ENCODE data around the gene INPP5J. TPM values are rescaled to one million over a fixed set of nuclear protein-coding genes. Genes with fewer than 3 reads are reported as not detected.

INPP5J gene
- total and polyA plus RNA-seq, 2 of the 13 experiments (the other 11 are each of a cell fraction or from before 2014, with no cell fraction given): 0.24 to 1.1 TPM

- FAIRE-seq (peak; percentile 77), ATAC-seq (peak; percentile 39), DNase-seq (ENCODE audit: low spot score) (peak; percentile 60)
- H3K36me3 ChIP-seq (replicated peaks in 1 of 2; ENCODE audit: control insufficient read depth in 1 of 2, insufficient read depth in 2 of 2, low read length in 2 of 2): peaks cover 7 to 13% of the 10 kb centered on the region in 2 experiments; a peak in 3 of 5 replicates
- peaks cover 3% of the 10 kb centered on the region for H3K79me2 ChIP-seq (ENCODE audit: insufficient read depth, low read length)
- POLR2A ChIA-PET: interaction anchor here (0.6 to 6.5 kb wide), 6 partner anchors 10 to 115 kb away, joined by 3 to 113 read pairs (median 6); partner anchors contain the start of genes MORC2 and TUG1
- 98% methylated on average over 8 of the region's 11 CpGs for WGBS (ENCODE audit: low lambda C conversion rate)
- peak overlapping the region; percentile 18; the same call in 1 of the 2 replicates for H3K9ac ChIP-seq (ENCODE audit: insufficient read depth, low read depth, low read length)
- peak overlapping the region; percentile 93 for H3K4me2 ChIP-seq (ENCODE audit: low read depth, low read length)
- no TSS peak for BruUV-seq (replicated peaks)
- no peak overlapping the region for H2AFZ ChIP-seq (ENCODE audit: low read length)
- H3K4me3 ChIP-seq (replicated peaks in 1 of 3; ENCODE audit: insufficient read depth in 1 of 3, low read depth in 2 of 3, low read length in 3 of 3): peak overlapping the region; percentile 71 to 92 (median 89); a peak in 5 of 6 replicates
- no peaks in the 10 kb centered on the region for H4K20me1 ChIP-seq (ENCODE audit: insufficient read depth, low read length)
- CTCF ChIA-PET (ENCODE audit: low intra/inter-chr PET ratio, low total read pairs): interaction anchor here (0.7 to 2.1 kb wide), 2 partner anchors 135 to 143 kb away, joined by 3 to 7 read pairs; no protein-coding TSS in a partner anchor
- H3K27ac ChIP-seq (ENCODE audit: extremely low read length, insufficient read depth, low read length): no peak overlapping the region
- H3K4me1 ChIP-seq (ENCODE audit: insufficient read depth, low read length): peaks cover 47% of the 10 kb centered on the region
- H3K9me3 ChIP-seq (ENCODE audit: low read length): no peaks in the 10 kb centered on the region
- in situ Hi-C loops (cut with HindIII; ENCODE audit: extremely low pct_ligation_motif_present, low pct_unique_long_range_greater_than_20kb) (loop anchor here (5.0 kb wide), 1 partner anchor 115 kb away; the partner anchor contains the start of genes MORC2 and TUG1), intact Hi-C loops (cut with micrococcal nuclease; ENCODE audit: unreplicated experiment) (loop anchor here (5.0 kb wide), 3 partner anchors 100 to 135 kb away; partner anchors contain the start of genes MORC2 and TUG1)
- H3K27me3 ChIP-seq (ENCODE audit: control insufficient read depth in 1 of 2, insufficient read depth in 2 of 2, low read length in 2 of 2): no peaks in the 10 kb centered on the region; a peak in 1 of 5 replicates
- no peak for TF ChIP-seq ZC3H13 (CRISPR knock-in tag; IDR thresholded peaks at IDR 0.05)
- TF ChIP-seq, protein P1, sequence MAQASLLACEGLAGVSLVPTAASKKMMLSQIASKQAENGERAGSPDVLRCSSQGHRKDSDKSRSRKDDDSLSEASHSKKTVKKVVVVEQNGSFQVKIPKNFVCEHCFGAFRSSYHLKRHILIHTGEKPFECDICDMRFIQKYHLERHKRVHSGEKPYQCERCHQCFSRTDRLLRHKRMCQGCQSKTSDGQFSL (CRISPR knock-in tag; IDR thresholded peaks at IDR 0.05): peak; percentile 58; the same call in 1 of the 2 replicates
- TF ChIP-seq ZNF367 (CRISPR knock-in tag; IDR thresholded peaks at IDR 0.05; ENCODE audit: borderline replicate concordance): no peak
- no peak for TF ChIP-seq ZXDC (CRISPR knock-in tag; IDR thresholded peaks at IDR 0.05)
- no peak for TF ChIP-seq NR1H2 (CRISPR knock-in tag; IDR thresholded peaks at IDR 0.05; ENCODE audit: borderline replicate concordance, low read depth)
- TF ChIP-seq ZNF687 (CRISPR knock-in tag; IDR thresholded peaks at IDR 0.05): peak; percentile 39; the same call in 1 of the 2 replicates
- TF ChIP-seq AGO1 (IDR thresholded peaks at IDR 0.05; ENCODE audit: low read depth, low read length, poor library complexity, severe bottlenecking): peak; percentile 45
- TF ChIP-seq RARG (CRISPR knock-in tag; IDR thresholded peaks at IDR 0.05; ENCODE audit: low read depth): no peak
- TF ChIP-seq, protein P2, sequence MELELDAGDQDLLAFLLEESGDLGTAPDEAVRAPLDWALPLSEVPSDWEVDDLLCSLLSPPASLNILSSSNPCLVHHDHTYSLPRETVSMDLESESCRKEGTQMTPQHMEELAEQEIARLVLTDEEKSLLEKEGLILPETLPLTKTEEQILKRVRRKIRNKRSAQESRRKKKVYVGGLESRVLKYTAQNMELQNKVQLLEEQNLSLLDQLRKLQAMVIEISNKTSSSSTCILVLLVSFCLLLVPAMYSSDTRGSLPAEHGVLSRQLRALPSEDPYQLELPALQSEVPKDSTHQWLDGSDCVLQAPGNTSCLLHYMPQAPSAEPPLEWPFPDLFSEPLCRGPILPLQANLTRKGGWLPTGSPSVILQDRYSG (CRISPR knock-in tag; IDR thresholded peaks at IDR 0.05): no peak
- no peak for TF ChIP-seq MYC (CRISPR knock-in tag; IDR thresholded peaks at IDR 0.05; ENCODE audit: borderline replicate concordance)
- peak; percentile 62 for TF ChIP-seq SMC3 (IDR thresholded peaks at IDR 0.05; ENCODE audit: low read length)
- no peak for TF ChIP-seq JDP2 (CRISPR knock-in tag; IDR thresholded peaks at IDR 0.05; ENCODE audit: borderline replicate concordance)
- TF ChIP-seq NBN (conservative IDR thresholded peaks at IDR 0.05): no peak
- peak; percentile 24; the same call in 1 of the 2 replicates for TF ChIP-seq ZFY (CRISPR knock-in tag; IDR thresholded peaks at IDR 0.05)
- TF ChIP-seq ZNF224 (CRISPR knock-in tag; IDR thresholded peaks at IDR 0.05): no peak
Observed at GRCh38 chr22:31082606-31083376, 40.0 kb upstream of the INPP5J start.
